Erythroblast (primary cell): ENCODE measurements around the gene ACVR1B.

Experiments
- GATA1 ChIP-seq: IDR thresholded peaks from 2 replicates; pipeline ENCODE4 v1.6.1; 2011; ENCODE audit warnings: low read depth, mild to moderate bottlenecking, control low read depth, low read length, moderate library complexity
- POLR2A ChIP-seq: IDR thresholded peaks from 2 replicates; pipeline ENCODE4 v1.6.1; 2011; ENCODE audit warnings: mild to moderate bottlenecking, low read length

DNA sequence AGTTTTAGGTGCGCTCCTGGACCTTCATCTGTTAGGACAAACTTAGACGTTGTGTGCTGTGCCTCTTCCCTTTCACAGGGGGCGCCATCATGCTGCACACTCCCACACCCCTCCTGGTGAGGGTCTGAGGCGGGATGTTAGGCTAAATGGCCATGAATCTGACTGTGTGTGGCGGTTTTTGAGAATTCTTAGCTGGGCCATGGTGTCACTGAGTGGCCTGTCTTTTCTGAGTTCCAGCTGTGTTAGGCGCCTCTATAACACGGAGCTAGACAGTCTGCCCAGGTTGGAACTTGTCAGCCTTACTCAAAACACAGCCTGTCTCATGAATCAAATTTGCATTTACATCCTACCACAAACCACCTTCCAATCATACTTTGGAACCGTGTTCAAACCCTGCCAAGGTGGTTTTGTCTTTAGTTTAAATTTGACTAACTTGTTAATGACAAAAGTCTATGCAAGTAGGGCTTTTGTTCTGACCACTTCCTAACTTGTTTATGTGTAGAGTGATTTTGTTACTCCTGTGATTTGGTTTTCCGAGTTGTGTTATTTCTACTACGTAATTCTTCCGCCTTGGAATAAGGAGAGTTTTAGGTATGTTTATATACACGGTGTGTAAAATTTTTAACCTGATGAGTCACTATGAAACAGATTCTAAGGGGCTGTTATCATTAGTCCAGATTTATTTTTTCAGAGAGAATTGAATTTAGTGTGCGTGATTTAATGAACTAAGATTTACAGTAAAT lies 19.6 kb downstream of the ACVR1B start:
- no peak for TF ChIP-seq POLR2A
- no peak for TF ChIP-seq GATA1
